ENCODE results near the gene RNF113A. TPM values are rescaled to one million over a fixed set of nuclear protein-coding genes. Genes with fewer than 3 reads are reported as not detected.
"Not testable (repeated sequence)": the region's sequence is repeated elsewhere in the genome, so short reads cannot be mapped to it uniquely, and the experiment has no call there.

Gene RNF113A
- polyA plus RNA-seq (2013, experiment 1 of 2), result 10.6 TPM
- polyA plus RNA-seq (2013, experiment 2 of 2), result 10.7 TPM

- H3K27me3 ChIP-seq (ENCODE audit: insufficient read depth, low read length), result no peaks in the 10 kb centered on the region
- H3K4me1 ChIP-seq (ENCODE audit: insufficient read depth, low read length), result no peaks in the 10 kb centered on the region
- WGBS, result under 1% methylated on average over 62 of the region's 62 CpGs
- peak within 1 kb of the TSS; percentile 77 for H3K9ac ChIP-seq (ENCODE audit: low read depth, low read length)
- H3K9me3 ChIP-seq (ENCODE audit: insufficient read depth, low read depth, low read length), result no peaks in the 10 kb centered on the region
- H3K36me3 ChIP-seq (ENCODE audit: insufficient read depth, low read length), result peaks cover 16% of the 10 kb centered on the region
- H3K27ac ChIP-seq (ENCODE audit: low read depth, low read length), result peak within 1 kb of the TSS; percentile 93
- peak within 1 kb of the TSS; percentile 91 for H3K4me3 ChIP-seq (ENCODE audit: low read length)
Observed at GRCh38 chrX:119871599-119872395, at the start of gene RNF113A, which contains the start of gene NDUFA1. TSS of gene RNF113A (minus strand) at chrX:119871733. CDS start at chrX:119871613, 120 bp downstream. TSS of gene NDUFA1 (plus strand) at chrX:119871832. CDS start at chrX:119871912, 80 bp downstream.

DNA sequence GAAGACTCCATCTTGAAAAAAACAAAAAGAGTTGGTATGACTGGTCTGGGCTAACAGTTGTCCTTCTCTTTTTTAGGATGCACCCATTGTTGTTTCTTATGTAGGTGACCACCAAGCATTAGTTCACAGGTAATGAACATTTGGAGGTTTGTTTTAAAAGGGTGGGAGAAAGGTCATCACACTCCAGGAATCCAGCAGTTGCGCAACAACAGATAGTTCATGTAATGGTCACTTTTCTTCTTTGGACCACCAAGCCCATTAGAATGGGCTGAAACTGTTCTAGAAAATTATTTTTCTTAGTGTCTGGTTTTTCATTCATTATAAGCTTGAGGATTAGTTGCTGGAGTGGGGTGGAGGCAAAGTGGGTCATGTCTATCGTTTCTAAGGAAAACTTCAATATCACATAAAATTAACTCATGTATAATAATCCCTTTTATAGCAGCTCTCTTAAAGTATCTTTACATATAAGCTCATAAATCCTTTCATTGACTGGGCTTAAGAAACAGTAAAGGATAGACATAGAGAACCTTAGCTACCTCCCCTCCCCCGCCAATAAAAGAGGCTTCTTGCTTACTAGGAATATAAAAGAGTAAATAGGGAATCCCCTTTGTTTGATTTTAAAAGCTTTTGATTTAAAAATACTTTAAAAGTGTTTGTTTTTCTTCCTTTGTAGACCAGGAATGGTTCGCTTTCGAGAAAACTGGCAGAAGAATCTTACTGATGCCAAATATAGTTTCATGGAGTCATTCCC lies 48.5 kb upstream of the RNF113A start:
- Histone ChIP-seq H3K27ac (ENCODE audit: low read depth, low read length) (no peak overlapping the region), H3K36me3 (ENCODE audit: insufficient read depth, low read length) (peaks cover 2% of the 10 kb centered on the region; the same call in 1 of the 2 replicates), H3K9me3 (ENCODE audit: insufficient read depth, low read depth, low read length) (no peaks in the 10 kb centered on the region), H3K4me1 (ENCODE audit: insufficient read depth, low read length) (no peaks in the 10 kb centered on the region), H3K4me3 (ENCODE audit: low read length) (no peak overlapping the region), H3K9ac (ENCODE audit: low read depth, low read length) (no peak overlapping the region), H3K27me3 (ENCODE audit: insufficient read depth, low read length) (no peaks in the 10 kb centered on the region)
- 100% methylated on average over 1 of the region's 5 CpGs for WGBS

DNA sequence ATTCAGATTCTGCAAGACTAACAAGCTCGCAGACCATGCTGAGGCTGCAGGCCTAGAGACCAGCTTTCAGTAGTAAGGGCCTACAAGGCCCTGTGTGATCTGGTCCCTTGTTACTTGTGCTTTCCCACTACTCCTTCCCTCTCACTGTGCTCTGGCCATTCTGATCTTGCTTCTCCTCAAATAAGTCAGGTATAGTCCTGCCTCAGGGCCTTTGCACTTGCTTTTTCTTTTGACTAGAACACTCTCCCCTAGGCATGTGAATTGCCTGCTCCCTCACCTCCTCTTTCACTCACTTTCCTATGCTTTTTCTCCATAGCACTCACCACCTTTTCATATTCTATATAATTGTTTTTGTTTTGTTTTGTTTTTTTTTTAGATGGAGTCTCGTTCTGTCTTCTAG lies 46.3 kb upstream of the RNF113A start:
- H3K36me3 ChIP-seq (ENCODE audit: insufficient read depth, low read length), result no peaks in the 10 kb centered on the region
- H3K9ac ChIP-seq (ENCODE audit: low read depth, low read length), result no peak overlapping the region
- no peaks in the 10 kb centered on the region for H3K27me3 ChIP-seq (ENCODE audit: insufficient read depth, low read length)
- no peaks in the 10 kb centered on the region for H3K9me3 ChIP-seq (ENCODE audit: insufficient read depth, low read depth, low read length)
- WGBS, result 88% methylated on average over 1 of the region's 2 CpGs
- no peaks in the 10 kb centered on the region for H3K4me1 ChIP-seq (ENCODE audit: insufficient read depth, low read length)
- no peak overlapping the region for H3K4me3 ChIP-seq (ENCODE audit: low read length)
- H3K27ac ChIP-seq (ENCODE audit: low read depth, low read length), result no peak overlapping the region

DNA sequence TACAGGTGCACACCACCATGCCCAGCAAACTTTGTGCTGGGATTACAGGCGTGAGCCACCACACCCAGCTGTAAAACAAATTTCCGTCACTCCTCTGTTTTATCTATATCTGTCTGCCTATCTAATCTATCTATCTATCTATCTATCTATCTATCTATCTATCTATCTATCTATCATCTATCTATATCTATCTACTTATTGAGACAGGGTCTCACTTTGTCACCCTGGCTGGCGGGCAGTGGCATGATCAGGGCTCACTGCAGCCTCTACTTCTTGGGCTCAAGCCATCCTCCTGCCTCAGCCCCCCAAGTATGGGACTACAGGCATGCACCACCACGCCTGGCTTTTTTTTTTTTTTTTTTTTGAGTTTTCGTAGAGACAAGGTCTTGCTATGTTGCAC lies 44.8 kb upstream of the RNF113A start:
- Histone ChIP-seq H3K27ac (ENCODE audit: low read depth, low read length) (no peak overlapping the region), H3K36me3 (ENCODE audit: insufficient read depth, low read length) (no peaks in the 10 kb centered on the region), H3K27me3 (ENCODE audit: insufficient read depth, low read length) (no peaks in the 10 kb centered on the region), H3K4me3 (ENCODE audit: low read length) (no peak overlapping the region), H3K4me1 (ENCODE audit: insufficient read depth, low read length) (no peaks in the 10 kb centered on the region), H3K9ac (ENCODE audit: low read depth, low read length) (no peak overlapping the region), H3K9me3 (ENCODE audit: insufficient read depth, low read depth, low read length) (no peaks in the 10 kb centered on the region)
- WGBS, result 93% methylated on average over 4 of the region's 5 CpGs

GRCh38 chrX:119900976-119901375 lies 29.4 kb upstream of the RNF113A start:
- H3K4me3 ChIP-seq (ENCODE audit: low read length), result no peak overlapping the region
- no peaks in the 10 kb centered on the region for H3K36me3 ChIP-seq (ENCODE audit: insufficient read depth, low read length)
- H3K4me1 ChIP-seq (ENCODE audit: insufficient read depth, low read length), result no peaks in the 10 kb centered on the region
- H3K9ac ChIP-seq (ENCODE audit: low read depth, low read length), result no peak overlapping the region
- WGBS, result 88% methylated on average over 1 of the region's 1 CpG
- no peaks in the 10 kb centered on the region for H3K27me3 ChIP-seq (ENCODE audit: insufficient read depth, low read length)
- no peaks in the 10 kb centered on the region for H3K9me3 ChIP-seq (ENCODE audit: insufficient read depth, low read depth, low read length)
- no peak overlapping the region for H3K27ac ChIP-seq (ENCODE audit: low read depth, low read length)

GRCh38 chrX:119899125-119899524 lies 27.6 kb upstream of the RNF113A start:
- H3K27me3 ChIP-seq (ENCODE audit: insufficient read depth, low read length), result no peaks in the 10 kb centered on the region
- 20% methylated on average over 2 of the region's 2 CpGs for WGBS
- H3K4me3 ChIP-seq (ENCODE audit: low read length), result no peak overlapping the region
- H3K36me3 ChIP-seq (ENCODE audit: insufficient read depth, low read length), result no peaks in the 10 kb centered on the region
- H3K9ac ChIP-seq (ENCODE audit: low read depth, low read length), result no peak overlapping the region
- H3K9me3 ChIP-seq (ENCODE audit: insufficient read depth, low read depth, low read length), result no peaks in the 10 kb centered on the region
- no peak overlapping the region for H3K27ac ChIP-seq (ENCODE audit: low read depth, low read length)
- H3K4me1 ChIP-seq (ENCODE audit: insufficient read depth, low read length), result no peaks in the 10 kb centered on the region

GRCh38 chrX:119895843-119896326 lies 24.4 kb upstream of the RNF113A start, which contains the start of gene AKAP14:
TSS of gene AKAP14 (plus strand) at chrX:119895893. CDS start at chrX:119903224, 7,331 bp downstream.
- H3K36me3 ChIP-seq (ENCODE audit: insufficient read depth, low read length), result no peaks in the 10 kb centered on the region
- WGBS, result 72% methylated on average over 3 of the region's 4 CpGs

DNA sequence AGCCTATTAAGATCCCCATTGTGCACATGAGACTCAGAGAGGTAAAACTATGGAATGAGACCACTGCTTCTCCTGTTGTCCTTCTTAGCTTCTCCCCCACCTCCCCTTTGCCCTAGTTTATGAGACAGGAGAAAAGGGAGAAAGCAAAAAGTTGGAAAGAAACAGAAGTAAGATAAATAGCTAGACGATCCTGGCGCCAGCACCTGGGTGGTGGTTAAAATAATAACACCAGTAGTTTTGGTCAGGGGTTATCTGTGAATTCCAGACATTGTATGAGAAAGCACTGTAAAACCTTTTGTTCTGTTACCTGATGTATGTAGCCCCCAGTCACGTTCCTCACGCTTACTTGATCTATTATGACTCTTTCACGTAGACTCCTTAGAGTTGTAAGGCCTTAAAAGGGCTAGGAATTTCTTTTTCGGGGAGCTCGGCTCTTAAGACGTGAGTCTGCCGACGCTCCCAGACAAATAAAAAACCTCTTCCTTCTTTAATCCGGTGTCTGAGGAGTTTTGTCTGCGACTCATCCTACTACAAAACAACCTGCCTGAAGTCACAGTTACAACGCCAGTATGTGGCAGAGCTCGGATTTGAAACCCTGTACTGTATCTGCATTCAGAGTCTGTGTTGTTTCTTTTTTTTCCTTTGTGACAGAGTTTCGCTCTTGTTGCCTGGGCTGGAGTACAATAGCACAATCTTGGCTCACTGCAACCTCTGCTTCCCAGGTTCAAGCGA lies 20.6 kb upstream of the RNF113A start:
- not testable (repeated sequence) for H3K36me3 ChIP-seq (ENCODE audit: insufficient read depth, low read length); H3K4me3 ChIP-seq (ENCODE audit: low read length); H3K27ac ChIP-seq (ENCODE audit: low read depth, low read length); H3K9ac ChIP-seq (ENCODE audit: low read depth, low read length); H3K9me3 ChIP-seq (ENCODE audit: insufficient read depth, low read depth, low read length); H3K4me1 ChIP-seq (ENCODE audit: insufficient read depth, low read length); H3K27me3 ChIP-seq (ENCODE audit: insufficient read depth, low read length)
- WGBS, result 82% methylated on average over 15 of the region's 16 CpGs

More at GRCh38 chrX:119895843-119896326, 24.4 kb upstream of the RNF113A start, which contains the start of gene AKAP14:
- Histone ChIP-seq H3K4me1 (ENCODE audit: insufficient read depth, low read length) (no peaks in the 10 kb centered on the region), H3K4me3 (ENCODE audit: low read length) (no peak within 1 kb of the TSS), H3K9me3 (ENCODE audit: insufficient read depth, low read depth, low read length) (no peaks in the 10 kb centered on the region), H3K9ac (ENCODE audit: low read depth, low read length) (no peak within 1 kb of the TSS), H3K27ac (ENCODE audit: low read depth, low read length) (no peak within 1 kb of the TSS), H3K27me3 (ENCODE audit: insufficient read depth, low read length) (no peaks in the 10 kb centered on the region)

DNA sequence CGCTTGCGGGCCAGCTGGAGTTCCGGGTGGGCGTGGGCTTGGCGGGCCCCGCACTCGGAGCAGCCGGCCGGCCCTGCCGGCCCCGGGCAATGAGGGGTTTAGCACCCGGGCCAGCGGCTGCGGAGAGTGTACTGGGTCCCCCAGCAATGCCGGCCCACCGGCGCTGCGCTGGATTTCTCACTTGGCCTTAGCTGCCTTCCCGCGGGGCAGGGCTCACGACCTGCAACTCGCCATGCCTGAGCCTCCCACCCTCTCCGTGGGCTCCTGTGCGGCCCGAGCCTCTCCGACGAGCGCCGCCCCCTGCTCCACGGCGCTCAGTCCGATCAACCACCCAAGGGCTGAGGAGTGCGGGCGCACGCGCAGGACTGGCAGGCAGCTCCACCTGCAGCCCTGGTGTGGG lies 19.1 kb upstream of the RNF113A start:
- H3K27me3 ChIP-seq (ENCODE audit: insufficient read depth, low read length); H3K36me3 ChIP-seq (ENCODE audit: insufficient read depth, low read length); H3K9ac ChIP-seq (ENCODE audit: low read depth, low read length); H3K4me1 ChIP-seq (ENCODE audit: insufficient read depth, low read length); H3K4me3 ChIP-seq (ENCODE audit: low read length); H3K9me3 ChIP-seq (ENCODE audit: insufficient read depth, low read depth, low read length); H3K27ac ChIP-seq (ENCODE audit: low read depth, low read length): not testable (repeated sequence)
- 98% methylated on average over 33 of the region's 36 CpGs for WGBS

DNA sequence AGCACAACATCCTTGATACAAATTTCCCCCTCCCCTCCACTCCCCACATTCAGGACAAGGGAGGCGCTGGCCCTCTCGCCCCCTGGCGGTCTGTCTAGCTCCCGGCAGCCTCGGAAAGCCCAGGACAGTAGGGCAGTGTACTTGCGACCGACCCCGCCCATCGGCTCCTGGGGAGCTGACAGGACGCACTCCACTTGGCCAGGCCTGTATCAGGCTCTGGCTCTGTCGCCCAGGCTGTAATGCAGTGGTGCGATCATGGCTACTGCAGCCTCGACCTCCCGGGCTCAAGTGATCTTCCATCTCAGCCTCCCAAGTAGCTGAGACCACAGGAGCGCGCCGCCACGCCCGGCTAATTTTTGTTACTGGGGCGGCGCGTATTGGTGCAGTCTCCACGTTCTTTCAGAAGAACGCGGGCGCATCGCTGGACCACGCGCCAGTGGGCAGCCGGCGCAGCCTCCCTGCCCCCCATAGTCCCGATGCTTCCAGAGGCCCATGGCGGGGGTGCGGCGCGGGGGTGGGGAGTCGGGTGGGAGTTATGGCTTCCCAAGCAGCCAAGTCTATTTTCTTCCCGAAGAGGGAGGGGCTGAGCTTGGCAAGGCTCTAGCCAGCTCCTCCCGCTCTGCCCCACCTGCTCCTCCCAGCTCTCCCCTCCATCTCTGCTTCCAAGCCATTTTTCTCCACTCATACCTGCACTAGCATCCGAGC lies 16.3 kb upstream of the RNF113A start:
- WGBS, result under 1% methylated on average over 38 of the region's 40 CpGs
- Histone ChIP-seq H3K4me3 (ENCODE audit: low read length) (peak overlapping the region; percentile 70), H3K9ac (ENCODE audit: low read depth, low read length) (no peak overlapping the region)

More for the DNA sequence above, 16.3 kb upstream of the RNF113A start:
- H3K27ac ChIP-seq (ENCODE audit: low read depth, low read length), result no peak overlapping the region
- H3K4me1 ChIP-seq (ENCODE audit: insufficient read depth, low read length), result no peaks in the 10 kb centered on the region
- H3K9me3 ChIP-seq (ENCODE audit: insufficient read depth, low read depth, low read length), result no peaks in the 10 kb centered on the region
- no peaks in the 10 kb centered on the region for H3K27me3 ChIP-seq (ENCODE audit: insufficient read depth, low read length)
- H3K36me3 ChIP-seq (ENCODE audit: insufficient read depth, low read length), result no peaks in the 10 kb centered on the region
